ENCODE data around the gene BOD1L2. TPM values are rescaled to one million over a fixed set of nuclear protein-coding genes. Genes with fewer than 3 reads are reported as not detected.

The BOD1L2 gene
- total RNA-seq, 6 experiments from 2014 or later: not detected

GRCh38 chr18:57143265-57143664 is 3.6 kb upstream of the BOD1L2 start:
- 43% methylated on average over 1 of the region's 1 CpG for whole genome bisulfite sequencing (ENCODE audit: insufficient coverage, low coverage, low lambda C conversion rate, missing lambda C conversion rate)
- Histone ChIP-seq H3K36me3 (no peaks in the 10 kb centered on the region), H3K27me3 (no peaks in the 10 kb centered on the region), H3K9me3 (no peaks in the 10 kb centered on the region), H3K4me1 (peaks cover 0 to 15% (median 5%) of the 10 kb centered on the region in 4 donors), H3K27ac (no peak overlapping the region), H3K4me3 (no peak overlapping the region)
- TF ChIP-seq POLR2A (IDR thresholded peaks at IDR 0.05) (no peak), CTCF (IDR thresholded peaks at IDR 0.05) (no peak)
- ATAC-seq: no peak
- intact Hi-C loops (cut with DNase I): no loop called here
- no peak for DNase-seq

- TF ChIP-seq POLR2A (IDR thresholded peaks at IDR 0.05): no peak
- TF ChIP-seq CTCF (IDR thresholded peaks at IDR 0.05): no peak
- no peaks in the 10 kb centered on the region for H3K27me3 ChIP-seq
- H3K9me3 ChIP-seq: no peaks in the 10 kb centered on the region
- no peak for ATAC-seq
- DNase-seq: no peak
- no peak overlapping the region for H3K4me3 ChIP-seq
- WGBS (ENCODE audit: insufficient coverage, low coverage, low lambda C conversion rate, missing lambda C conversion rate): 50% methylated on average over 1 of the region's 1 CpG
- no peak overlapping the region for H3K27ac ChIP-seq
- H3K4me1 ChIP-seq: no peaks in the 10 kb centered on the region
- intact Hi-C loops (cut with DNase I): no loop called here
- no peaks in the 10 kb centered on the region for H3K36me3 ChIP-seq
These were observed 1.4 kb downstream of the BOD1L2 start for GRCh38 chr18:57148263-57148662.

- Histone ChIP-seq H3K9me3 (no peaks in the 10 kb centered on the region), H3K27ac (no peak overlapping the region), H3K4me3 (no peak overlapping the region), H3K36me3 (no peaks in the 10 kb centered on the region), H3K4me1 (no peaks in the 10 kb centered on the region), H3K27me3 (no peaks in the 10 kb centered on the region)
- no peak for TF ChIP-seq POLR2A (IDR thresholded peaks at IDR 0.05)
- no peak for TF ChIP-seq CTCF (IDR thresholded peaks at IDR 0.05)
- ATAC-seq: no peak
- no peak for DNase-seq
- WGBS (ENCODE audit: insufficient coverage, low coverage, low lambda C conversion rate, missing lambda C conversion rate): no CpG with 5 or more reads among the region's 1 CpG
- intact Hi-C loops (cut with DNase I): no loop called here
These were observed 2.2 kb downstream of the BOD1L2 start for GRCh38 chr18:57149051-57149450.

- DNase-seq: no peak
- 60% methylated on average over 4 of the region's 4 CpGs for WGBS (ENCODE audit: insufficient coverage, low coverage, low lambda C conversion rate, missing lambda C conversion rate)
- H3K36me3 ChIP-seq: no peaks in the 10 kb centered on the region
- no peak overlapping the region for H3K4me3 ChIP-seq
- no peaks in the 10 kb centered on the region for H3K4me1 ChIP-seq
- no peak for ATAC-seq
- no peak overlapping the region for H3K27ac ChIP-seq
- intact Hi-C loops (cut with DNase I): no loop called here
- TF ChIP-seq POLR2A (IDR thresholded peaks at IDR 0.05): no peak
- TF ChIP-seq CTCF (IDR thresholded peaks at IDR 0.05): no peak
- H3K27me3 ChIP-seq: no peaks in the 10 kb centered on the region
- H3K9me3 ChIP-seq: no peaks in the 10 kb centered on the region
These were observed 2.6 kb downstream of the BOD1L2 start for GRCh38 chr18:57149531-57149930.

- Histone ChIP-seq H3K9me3 (no peaks in the 10 kb centered on the region), H3K36me3 (no peaks in the 10 kb centered on the region), H3K27me3 (no peaks in the 10 kb centered on the region), H3K4me3 (no peak overlapping the region), H3K27ac (no peak overlapping the region), H3K4me1 (no peaks in the 10 kb centered on the region)
- ATAC-seq (no peak), DNase-seq (no peak)
- no peak for TF ChIP-seq CTCF (IDR thresholded peaks at IDR 0.05)
- TF ChIP-seq POLR2A (IDR thresholded peaks at IDR 0.05): no peak
- WGBS (ENCODE audit: insufficient coverage, low coverage, low lambda C conversion rate, missing lambda C conversion rate): 74% methylated on average over 7 of the region's 7 CpGs
- intact Hi-C loops (cut with DNase I): no loop called here
These were observed 3.2 kb downstream of the BOD1L2 start for GRCh38 chr18:57150081-57150480.
